ENCODE data around the gene DDN.

DDN gene

DNA sequence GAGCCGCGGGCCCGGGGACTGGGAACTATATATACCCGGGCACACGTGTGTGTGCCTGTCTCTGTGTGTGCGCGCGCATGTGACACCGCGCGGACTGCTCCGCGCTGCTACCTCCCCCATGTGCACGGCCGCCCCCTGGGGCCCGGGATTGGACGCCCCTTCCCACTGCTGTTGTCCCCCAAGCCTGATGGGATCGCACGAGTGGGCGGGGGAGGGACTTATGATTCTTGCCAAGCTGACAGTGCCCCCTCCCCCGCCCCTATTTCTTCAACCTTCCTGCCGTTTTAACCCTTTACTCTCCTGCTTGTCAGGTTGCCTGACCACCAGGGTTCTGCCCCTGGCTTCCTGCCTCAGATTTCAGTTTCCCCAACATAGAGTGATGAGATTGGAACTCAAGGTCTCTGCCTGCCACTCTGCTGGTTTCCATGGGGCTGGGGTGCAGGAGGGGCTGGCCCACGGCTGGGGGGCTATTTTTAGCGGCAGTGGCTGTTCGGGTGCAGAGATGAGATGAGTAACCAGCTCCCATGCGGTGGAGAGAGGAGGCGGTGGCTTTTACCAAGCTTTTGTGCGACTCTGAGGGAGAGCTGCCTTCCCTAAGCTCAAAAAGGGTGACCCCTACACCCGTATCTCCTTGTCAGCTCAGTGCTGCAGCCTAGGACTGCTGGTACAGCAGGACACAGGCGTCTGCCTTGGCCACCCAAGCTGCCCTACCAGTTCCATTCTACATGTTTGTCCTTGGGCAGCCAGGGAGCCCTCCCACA lies at the start of gene DDN:
DDN (minus strand) TSS at position 5 of the 761 bp plus-strand sequence. CDS start 88 bp downstream, outside the sequence.
- DNase-seq (ENCODE audit: low read depth in 2 of 3, low spot score in 2 of 3): no peak

DNA sequence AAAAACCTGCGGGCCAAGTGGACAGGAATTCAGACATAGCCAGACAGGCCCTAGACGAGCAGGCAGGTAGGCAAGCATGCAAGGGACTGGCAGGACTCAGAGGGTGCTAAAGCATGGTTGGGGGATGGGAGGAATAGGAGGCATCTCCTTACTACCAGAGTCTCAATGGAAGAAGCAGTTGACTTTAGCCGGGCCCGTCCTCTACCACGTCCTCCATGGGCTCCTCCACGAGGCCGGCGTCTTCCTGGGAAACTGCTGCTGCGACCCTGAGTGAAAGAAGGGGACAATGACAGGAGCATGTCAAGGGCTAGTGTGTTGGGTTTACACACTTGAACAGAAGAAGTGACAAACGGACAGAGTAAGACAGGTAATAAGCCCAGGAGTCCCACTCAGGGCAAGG lies 49.8 kb upstream of the DDN start:
- DNase-seq (ENCODE audit: low read depth in 2 of 3, low spot score in 2 of 3): no peak

DNA sequence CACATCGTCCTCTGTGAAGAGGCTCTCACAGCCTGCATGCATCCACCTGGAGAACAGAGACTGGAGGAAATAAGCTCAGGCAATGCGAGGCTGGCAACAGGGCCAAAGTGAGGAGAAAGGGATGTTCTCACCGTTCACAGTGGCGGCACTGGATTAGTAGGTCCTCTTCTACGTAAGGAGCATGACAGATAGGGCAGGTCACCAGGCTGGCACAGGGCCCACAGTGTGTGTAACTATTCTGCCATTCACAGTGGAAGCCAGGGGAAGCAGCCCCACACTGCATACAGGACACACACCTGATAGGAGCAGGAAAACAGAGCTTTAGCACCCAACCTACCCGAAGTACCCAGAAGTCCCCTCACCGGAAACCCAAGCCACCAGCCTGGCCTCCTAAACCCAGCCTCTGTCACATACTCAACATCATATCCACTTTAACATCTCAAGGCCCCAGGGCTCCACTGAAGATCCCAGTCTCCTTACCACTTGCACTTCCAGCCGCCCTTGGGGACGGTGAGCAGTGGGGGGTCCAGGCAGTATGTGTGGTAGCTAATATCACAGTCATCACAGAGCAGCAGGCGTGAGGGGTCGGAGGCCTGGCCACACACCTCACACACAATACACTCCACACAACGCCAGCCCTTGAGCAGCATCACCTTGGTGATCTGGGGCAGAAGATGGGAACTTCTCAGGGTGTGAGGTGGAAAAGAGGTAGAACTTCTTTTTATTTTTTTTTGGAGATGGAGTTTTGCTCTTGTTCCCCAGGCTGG lies 47.1 kb upstream of the DDN start:
- DNase-seq (ENCODE audit: low read depth in 2 of 3, low spot score in 2 of 3): no peak

DNA sequence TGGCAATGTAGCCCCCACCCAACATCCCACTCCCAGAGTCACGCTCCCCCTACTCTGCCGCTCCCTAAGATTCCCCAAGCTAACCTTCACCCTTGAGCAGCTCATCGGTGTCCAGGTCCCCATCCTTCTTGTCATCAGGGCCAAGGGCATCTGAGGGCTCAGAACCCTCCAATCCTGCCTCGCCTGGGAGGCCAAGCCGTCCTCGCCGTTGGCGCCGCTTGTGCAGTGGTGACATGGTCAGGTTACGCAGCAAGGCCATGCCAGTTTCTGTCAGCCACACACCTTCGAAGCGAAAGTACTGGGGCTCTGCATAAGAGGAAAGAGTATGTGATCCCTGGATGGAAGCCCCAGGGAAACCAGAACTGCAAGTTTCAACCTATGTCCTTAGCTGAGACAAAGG lies 45.5 kb upstream of the DDN start:
- DNase-seq (ENCODE audit: low read depth in 2 of 3, low spot score in 2 of 3): no peak

DNA sequence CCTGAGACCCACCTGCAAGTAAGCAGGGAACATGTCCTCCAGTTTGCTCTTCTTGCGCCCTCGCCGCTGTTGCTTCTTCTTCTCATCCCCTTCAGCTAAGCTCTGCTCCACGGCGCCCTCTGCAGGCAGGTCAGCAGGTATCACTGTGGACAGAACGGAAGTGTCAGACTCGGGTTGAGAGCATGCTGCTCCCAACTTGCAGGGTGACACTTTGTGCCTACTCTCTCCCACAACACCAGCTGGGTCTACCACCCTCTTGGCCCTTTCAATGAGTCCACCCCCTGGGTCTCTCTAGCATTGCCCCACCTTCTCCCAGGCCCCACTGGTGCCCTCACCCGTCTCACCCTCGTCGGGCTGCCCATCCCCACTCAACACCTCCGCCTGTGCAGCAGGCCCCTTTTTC lies 44.7 kb upstream of the DDN start:
- peak; percentile 41 to 75 (median 73) for DNase-seq (ENCODE audit: low read depth in 2 of 3, low spot score in 2 of 3)

DNA sequence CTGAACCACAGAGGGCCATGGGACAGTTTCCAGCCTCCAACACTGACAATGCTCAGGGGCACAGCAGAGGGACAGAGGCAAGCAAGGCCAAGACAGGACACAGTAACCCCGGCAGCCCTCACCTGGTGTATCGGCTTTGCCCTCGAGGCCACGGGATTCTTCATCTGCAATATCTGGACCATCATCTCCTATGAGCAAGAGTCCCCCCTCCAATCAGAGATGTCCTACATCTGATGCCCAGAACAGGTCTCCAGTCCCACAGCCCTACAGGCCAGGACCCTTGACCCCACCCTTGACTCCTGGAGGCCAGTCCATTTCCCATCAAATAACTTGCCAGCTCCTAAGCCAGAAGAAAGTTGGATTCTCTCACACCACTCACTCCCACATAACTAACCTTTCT lies 44.1 kb upstream of the DDN start:
- no peak for DNase-seq (ENCODE audit: low read depth in 2 of 3, low spot score in 2 of 3)

DNA sequence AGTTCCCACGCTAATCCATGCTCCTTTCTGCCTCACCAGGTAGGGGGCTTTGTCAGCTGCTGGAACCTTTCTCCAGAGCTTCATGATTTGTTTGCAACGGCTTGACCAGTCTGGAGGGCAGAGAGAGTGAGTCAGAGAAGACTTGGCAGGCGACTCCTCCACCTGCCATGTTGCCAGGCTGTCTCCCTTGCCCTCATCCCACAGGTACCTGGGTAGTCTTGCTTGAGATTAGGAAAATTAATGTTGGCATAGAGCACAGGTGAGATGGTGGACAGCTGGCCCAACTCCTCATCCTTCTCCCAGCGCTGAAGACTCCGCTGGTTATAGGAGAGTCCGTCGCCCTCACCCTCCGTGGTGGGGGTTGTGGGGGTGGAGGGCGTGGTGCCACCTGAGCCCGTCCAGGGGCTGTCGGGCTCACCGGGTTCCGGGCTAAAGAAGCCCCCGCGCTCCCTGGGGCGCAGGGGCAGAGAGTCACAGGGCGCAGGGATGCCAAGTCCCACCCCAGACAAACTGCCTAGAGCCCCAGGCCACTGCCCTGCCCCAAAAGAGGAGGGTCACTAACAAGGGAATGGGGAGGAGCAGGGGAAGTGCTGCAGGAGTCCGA lies 42.8 kb upstream of the DDN start:
- no peak for DNase-seq (ENCODE audit: low read depth in 2 of 3, low spot score in 2 of 3)

DNA sequence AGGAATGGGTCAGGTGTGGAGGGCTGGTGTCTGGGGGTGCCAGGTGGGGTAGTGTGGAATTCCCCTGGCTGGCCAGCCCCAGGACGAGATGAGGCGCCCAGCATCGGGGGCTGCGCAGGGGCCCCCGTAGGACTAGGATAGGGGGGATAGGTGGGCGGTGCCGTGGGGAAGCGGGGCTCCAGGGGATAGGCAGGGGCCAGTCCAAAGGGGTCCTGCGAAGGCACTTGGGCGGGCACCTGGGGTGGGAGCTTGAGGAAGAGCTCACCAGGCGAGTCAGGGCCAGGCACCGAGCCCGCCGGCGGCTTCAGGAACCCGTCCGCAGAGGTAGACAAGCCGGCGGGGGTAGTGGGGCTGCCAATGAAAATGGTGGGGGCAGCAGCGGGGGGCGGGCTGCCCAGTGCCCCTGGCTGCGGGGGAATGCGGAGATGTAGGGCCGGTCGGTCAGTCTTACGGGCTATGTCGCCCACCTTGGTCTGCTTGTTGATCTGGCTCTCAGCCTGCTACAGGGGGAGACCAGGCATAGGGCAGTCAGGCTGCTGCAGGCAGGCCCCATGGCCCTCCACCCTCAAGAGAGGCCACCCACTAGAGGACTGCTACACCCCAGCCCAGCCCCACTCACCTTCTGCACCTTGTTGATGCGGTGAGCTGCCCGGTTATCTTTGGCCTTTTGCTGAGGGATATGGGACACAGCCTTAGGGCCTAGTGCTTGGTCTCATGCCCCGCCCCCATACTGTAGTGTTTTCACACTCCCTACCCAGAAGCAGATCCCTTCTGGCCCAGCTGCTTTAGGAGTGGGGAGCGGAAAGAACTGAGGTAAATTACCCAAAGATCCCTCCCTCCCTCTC lies 42.1 kb upstream of the DDN start:
- DNase-seq (ENCODE audit: low read depth in 2 of 3, low spot score in 2 of 3): no peak

DNA sequence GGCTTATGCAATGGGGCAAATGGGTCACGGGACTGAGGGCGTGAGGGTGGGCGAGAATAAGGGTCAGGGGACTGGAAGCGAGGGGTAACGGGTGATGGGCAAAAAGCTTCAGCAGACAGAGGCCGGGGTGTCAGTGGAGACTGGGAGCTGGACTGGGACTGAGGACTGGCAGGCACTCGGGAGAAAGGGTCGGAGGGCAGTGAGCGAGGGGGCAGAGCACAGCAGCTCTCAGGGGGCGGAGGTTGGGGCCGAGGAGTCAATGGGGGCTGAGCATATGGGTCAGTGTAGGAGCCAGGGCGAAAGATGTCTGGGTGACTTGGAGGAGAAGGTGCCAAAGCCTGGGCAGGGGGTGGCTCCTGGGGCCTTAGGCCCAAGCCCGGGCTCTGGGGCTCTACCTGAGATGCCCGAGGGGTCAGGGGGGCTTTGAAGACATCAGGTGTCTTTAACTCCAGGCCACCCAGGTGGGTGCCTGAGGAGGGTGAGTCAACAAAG lies 41.2 kb upstream of the DDN start:
- DNase-seq (ENCODE audit: low read depth in 2 of 3, low spot score in 2 of 3): no peak

DNA sequence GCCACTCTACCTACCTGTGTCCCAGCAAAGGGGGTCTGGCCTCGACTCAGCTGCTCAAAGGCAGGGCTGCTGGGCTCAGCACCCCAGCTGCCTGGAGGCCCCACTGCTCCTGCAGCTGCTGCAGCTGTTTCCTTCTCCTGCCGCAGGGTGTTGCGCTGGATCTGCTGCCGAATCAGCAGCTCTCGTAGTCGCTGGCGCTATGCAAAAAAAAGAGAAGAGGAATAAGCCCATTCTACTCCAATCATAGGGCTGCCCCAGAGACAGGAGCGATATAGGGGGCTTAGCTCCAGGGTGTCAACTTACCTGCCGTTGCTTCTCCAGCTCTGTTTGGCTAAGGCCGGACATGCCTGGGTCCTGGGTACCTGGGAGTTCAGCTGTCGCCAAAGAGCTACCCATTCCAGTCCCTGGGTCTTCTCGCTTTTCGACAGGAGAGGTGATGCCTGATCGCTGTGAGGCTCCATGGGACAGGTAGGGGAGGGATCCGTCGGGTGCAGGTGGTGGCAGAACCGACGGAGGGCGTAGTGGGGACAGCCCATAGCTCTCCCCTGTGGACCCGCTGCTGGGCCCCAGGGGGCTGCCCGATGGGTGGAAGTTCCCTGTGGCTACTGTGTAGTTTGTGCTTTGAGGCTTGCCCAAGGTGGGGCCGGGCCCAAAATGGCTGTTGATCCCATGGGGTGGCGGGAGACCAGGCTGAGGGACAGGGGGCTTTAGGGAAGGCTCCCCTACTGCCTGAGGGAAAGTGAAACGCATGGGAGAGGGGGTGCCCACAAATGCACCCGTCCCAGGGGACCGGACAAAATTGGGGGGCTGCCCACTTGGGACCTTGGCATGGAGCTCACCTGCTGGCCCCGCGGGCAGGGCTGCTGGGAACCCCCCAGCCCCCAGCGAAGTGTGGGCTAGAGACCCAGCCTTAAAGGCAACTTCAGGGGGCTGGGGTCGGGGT lies 40.5 kb upstream of the DDN start:
- no peak for DNase-seq (ENCODE audit: low read depth in 2 of 3, low spot score in 2 of 3)

DNA sequence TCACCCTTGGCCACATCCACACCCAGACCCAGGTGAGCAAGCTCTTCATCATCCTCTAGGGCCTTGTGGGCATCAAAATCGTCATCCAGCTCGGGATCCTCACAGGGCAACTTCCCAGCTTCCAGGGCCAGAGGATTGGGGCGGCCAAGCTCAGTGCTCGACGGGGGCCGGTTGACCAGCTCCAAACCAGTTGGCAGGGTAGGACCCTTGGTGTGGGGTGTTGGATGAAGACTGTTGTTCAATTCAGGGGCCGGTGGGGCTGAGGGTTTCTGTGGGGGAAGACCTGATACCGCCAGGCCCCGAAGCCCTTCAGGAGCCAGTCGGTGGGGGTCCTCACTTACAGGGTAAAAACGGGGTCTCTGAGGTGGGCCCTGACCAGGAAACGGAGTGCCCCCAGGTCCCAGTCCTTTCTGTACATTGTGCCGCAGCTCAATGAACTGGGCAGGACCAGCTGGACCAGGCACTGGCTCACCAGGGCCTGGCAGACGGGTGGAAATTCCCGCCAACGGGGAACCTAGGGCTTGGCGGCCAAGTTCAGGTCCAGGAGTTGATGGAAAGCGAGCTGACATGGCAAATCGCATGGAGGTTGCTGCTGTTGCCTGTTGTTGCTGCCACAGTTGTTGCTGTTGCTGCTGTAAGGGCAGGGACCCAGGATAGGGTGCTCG lies 39.2 kb upstream of the DDN start:
- DNase-seq (ENCODE audit: low read depth in 2 of 3, low spot score in 2 of 3): no peak

DNA sequence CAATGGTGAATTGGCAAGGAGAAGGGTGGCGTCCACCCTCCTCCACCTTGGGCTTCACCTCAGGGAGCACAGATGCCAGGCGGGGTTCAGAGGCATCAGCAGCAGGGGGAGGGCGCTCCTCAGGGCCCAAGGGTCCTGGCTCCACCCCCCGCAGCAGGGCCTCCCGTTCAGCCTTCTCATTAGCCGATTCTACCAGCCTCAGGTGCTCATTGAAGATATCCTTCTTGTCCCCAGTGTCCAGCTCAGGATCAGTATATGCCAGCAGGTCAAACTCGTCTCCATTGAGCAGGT lies 38.7 kb upstream of the DDN start:
- no peak for DNase-seq (ENCODE audit: low read depth in 2 of 3, low spot score in 2 of 3)

DNA sequence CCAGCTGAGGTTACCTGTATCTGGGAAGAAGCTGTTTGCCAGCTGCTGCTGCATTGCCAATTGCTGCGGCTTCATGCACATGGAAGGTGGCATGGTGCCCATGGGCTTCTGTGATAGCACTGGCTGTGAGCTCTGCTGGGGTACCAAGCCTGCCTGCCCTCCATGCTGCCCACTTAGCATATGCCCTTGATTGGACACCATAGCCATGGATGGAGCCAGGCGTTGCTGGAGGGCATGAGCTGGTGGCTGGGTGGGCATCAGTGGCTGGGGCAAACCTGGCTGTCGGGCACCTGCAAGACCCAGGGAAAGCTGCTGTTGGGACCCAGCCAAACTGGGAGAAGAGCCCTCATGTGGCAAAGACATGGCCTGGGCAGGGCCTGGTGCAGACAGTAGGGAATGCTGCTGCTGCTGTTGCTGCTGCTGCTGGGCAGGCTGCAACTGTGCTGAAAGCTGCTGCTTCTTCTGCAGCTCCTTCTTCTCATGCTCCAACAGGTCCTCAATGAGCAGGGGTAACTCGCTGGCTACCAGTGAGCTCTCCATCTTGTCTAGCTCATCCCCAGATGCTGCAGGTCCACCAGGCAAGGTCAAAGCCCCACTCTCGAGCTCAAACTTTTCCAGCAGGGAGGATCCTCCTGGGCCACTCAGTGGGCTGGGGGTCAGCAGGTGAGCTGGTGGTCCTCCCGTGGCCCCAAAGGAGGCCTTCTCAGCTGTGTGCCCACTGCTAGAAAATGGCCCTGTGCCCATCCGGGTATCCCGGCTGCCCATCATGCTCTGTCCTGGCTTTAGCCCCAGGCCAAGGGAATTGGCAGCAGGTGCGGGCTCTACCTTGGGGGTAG lies 38.2 kb upstream of the DDN start:
- DNase-seq (ENCODE audit: low read depth in 2 of 3, low spot score in 2 of 3): no peak

DNA sequence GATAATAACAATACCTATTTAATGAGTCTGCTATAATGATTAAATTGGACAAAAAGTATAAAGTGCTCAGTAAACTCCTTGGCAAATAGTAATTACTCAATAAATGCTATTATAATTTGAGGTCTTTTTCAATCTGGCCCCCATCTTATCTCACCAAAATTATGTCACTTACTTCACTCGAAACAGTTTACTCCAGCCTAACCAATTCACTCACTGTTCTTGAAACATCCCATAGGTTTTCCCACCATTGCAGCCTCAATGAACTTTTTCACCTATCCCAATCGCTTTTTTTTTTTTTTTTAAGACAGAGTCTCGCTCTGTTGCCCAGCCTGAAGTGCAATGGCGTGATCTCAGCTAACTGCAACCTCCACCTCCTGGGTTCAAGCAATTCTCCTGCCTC lies 36.9 kb upstream of the DDN start:
- no peak for DNase-seq (ENCODE audit: low read depth in 2 of 3, low spot score in 2 of 3)

DNA sequence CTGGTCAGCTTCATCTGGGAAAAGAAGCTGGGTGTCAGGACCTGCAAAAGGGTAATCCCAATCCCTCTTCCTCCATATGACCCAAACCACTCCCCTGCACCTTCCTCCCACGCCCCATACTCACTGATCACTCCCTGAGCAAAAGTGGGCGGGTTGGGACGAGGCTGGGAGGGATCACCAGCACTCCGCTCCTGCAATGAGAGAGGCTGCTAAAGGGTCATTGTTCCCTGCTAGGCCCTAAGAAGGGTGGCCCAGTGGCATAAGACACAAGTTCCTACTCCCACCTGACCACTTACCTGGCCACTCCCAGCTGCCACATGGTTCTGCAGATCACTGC lies 35.1 kb upstream of the DDN start:
- DNase-seq (ENCODE audit: low read depth in 2 of 3, low spot score in 2 of 3): no peak

DNA sequence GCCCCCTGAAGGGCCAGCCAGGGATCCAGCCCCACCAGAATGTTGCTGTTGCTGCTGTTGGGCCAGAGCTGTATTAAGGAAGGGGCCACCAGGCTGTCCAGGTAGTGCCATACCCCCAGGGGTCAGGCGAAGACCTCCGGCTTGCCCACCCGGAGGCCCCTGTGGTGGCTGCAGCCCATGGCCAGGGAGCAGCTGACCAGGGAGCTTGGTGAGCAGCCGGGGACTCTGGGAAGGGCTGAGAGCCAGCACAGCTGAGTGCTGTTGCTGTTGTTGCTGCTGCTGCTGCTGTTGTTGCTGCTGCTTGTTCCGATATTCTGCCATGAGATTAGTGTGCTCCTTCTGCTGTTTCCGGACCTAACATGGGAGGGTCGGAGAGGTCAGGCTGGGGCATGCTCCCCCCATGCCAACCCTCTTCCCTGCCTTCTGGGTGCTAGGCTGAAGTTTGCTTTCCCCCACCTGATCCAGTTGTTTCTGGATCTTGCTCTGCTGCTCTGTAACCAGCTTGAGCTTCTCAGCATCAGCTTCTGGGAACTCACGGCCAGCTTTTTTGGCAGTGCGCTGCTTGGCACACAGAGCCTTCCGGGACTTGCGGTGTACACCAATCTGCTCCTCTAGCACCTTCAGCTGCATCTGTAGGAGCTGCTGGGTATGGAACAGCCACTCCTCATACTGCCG lies 34.6 kb upstream of the DDN start:
- no peak for DNase-seq (ENCODE audit: low read depth in 2 of 3, low spot score in 2 of 3)

DNA sequence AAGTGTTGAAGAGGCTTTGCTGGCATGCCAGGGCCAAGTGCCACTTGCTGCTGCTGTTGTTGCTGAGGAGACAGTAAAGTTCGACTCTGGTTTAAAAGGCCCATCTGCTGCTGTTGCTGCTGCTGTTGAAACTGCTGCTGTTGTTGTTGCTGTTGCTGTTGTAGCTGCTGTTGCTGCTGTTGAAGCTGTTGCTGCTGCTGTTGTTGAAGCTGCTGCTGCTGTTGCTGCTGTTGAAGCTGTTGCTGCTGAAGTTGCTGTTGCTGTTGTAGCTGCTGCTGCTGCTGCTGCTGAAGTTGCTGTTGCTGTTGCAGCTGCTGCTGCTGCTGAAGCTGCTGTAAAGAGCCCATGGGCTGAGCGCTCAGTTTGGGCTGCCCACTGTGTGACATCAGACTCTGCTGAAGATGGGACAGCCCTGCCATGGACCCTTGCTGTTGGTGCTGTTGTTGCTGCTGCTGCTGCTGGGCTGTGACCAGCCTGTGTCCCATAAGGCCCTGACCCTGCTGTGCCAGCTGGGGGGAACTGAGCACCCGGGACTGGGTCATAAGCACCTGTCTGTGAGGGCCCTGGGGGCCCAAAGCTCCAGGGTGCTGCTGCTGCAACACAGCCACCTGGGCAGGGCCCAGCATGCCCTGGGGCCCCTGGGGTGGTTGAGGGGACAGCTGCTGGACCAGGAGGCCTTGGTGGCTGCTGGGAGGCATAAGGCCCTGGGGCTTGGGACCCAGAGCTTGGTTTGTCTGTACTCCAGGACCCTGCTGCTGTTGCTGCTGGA lies 33.7 kb upstream of the DDN start:
- DNase-seq (ENCODE audit: low read depth in 2 of 3, low spot score in 2 of 3): no peak

DNA sequence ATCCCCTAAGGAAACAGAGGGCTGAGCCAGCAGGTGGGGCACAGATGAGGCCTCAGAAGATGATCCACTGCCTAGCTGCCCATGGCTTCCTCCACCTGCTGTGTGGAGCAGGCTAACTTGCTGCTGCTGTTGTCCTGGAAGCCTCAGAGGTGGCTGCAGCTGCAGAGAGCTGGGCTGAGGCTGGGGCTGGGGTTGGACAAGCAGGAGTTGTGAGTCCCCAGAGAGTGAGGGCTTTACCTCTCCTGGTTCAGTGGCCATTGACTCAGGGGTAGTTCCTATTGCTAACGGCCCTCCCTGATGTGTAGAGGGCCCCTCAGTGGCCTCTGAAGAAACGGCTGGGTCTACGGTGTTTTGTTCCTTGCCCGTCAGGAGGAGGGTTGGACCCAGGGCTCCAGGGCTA lies 33.1 kb upstream of the DDN start:
- DNase-seq (ENCODE audit: low read depth in 2 of 3, low spot score in 2 of 3): no peak
